HEK293 (cell line): ENCODE measurements around the gene TMCC1.

ENCODE experiments used
- CTCF ChIA-PET: fragments of 350-600 bp; formaldehyde crosslinking; extraction: SDS; loops from one replicate; lab custom pipeline; 2021; ENCODE audit warnings: antibody characterized with exemption; lab: Yijun Ruan, JAX
- POLR2A ChIA-PET: fragments of 300-600 bp; formaldehyde crosslinking; extraction: SDS; loops from one replicate; lab custom pipeline; 2020; ENCODE audit warnings: antibody characterized with exemption, inconsistent platforms; lab: Yijun Ruan, JAX
- H3K27ac ChIP-seq: fragments of 200-500 bp; sonication (Bioruptor generic); 2 replicates; pipeline ENCODE4 v1.5.1; 2014; ENCODE audit warnings: low read depth, low read length, control low read depth, inconsistent platforms; ENCODE audit errors: extremely low read depth
- H3K36me3 ChIP-seq, 2 experiments: fragments of 200-500 bp in 1 of 2; sonication (Bioruptor generic) in 1 of 2; 1 replicate in 1 of 2; 2 replicates in 1 of 2; pipeline ENCODE4 v1.5.1; 2014 to 2017; ENCODE audit warnings: inconsistent platforms in 2 of 2, low read length in 2 of 2; ENCODE audit not compliant: control insufficient read depth in 2 of 2, insufficient read depth in 1 of 2
- H3K4me1 ChIP-seq: fragments of 200-500 bp; sonication (Bioruptor generic); 2 replicates; pipeline ENCODE4 v1.5.1; 2014; ENCODE audit warnings: mild to moderate bottlenecking, low read length, inconsistent platforms; ENCODE audit not compliant: control insufficient read depth, insufficient read depth
- H3K4me3 ChIP-seq: 2 replicates; pipeline ENCODE4 v1.5.1; 2011; ENCODE audit warnings: low read depth, mild to moderate bottlenecking, control low read depth, low read length, moderate library complexity
- H3K9me3 ChIP-seq: fragments of 200-500 bp; sonication (Bioruptor generic); 2 replicates; pipeline ENCODE4 v1.5.1; 2014; ENCODE audit warnings: low read depth, low read length, inconsistent platforms; ENCODE audit not compliant: control insufficient read depth, insufficient read depth
- ATF2 ChIP-seq: fragments of 450-650 bp; formaldehyde crosslinking; IDR thresholded peaks from 2 replicates; pipeline ENCODE4 v1.5.1; 2016; ENCODE audit warnings: missing biosample characterization, missing genetic modification characterization, low read depth
- ELK4 ChIP-seq: IDR thresholded peaks from 2 replicates; pipeline ENCODE4 v1.6.1; 2011; ENCODE audit warnings: mild to moderate bottlenecking, low read depth, low read length, borderline replicate concordance
- HOXC10 ChIP-seq: sonication (generic); formaldehyde crosslinking; IDR thresholded peaks from 2 replicates; pipeline ENCODE4 v1.8.1; 2023; ENCODE audit warnings: mild to moderate bottlenecking, missing genetic modification reagents
- KLF1 ChIP-seq: fragments of 450-650 bp; formaldehyde crosslinking; IDR thresholded peaks from 2 replicates; pipeline ENCODE4 v1.5.1; 2016; ENCODE audit warnings: missing biosample characterization, missing genetic modification characterization
- KLF9 ChIP-seq: fragments of 450-650 bp; formaldehyde crosslinking; IDR thresholded peaks from 2 replicates; pipeline ENCODE4 v1.5.1; 2016; ENCODE audit warnings: missing biosample characterization, missing genetic modification characterization, low read depth
- MYNN ChIP-seq: fragments of 450-650 bp; formaldehyde crosslinking; IDR thresholded peaks from 2 replicates; pipeline ENCODE4 v1.5.1; 2016; ENCODE audit warnings: missing biosample characterization, missing genetic modification characterization, borderline replicate concordance
- PRDM10 ChIP-seq: fragments of 450-650 bp; formaldehyde crosslinking; IDR thresholded peaks from 2 replicates; pipeline ENCODE4 v1.5.1; 2016; ENCODE audit warnings: missing biosample characterization, missing genetic modification characterization
- ZFP41 ChIP-seq: fragments of 450-650 bp; formaldehyde crosslinking; IDR thresholded peaks from 2 replicates; pipeline ENCODE4 v1.5.1; 2016; ENCODE audit warnings: missing biosample characterization, missing genetic modification characterization, borderline replicate concordance
- ZIC2 ChIP-seq: fragments of 450-650 bp; formaldehyde crosslinking; IDR thresholded peaks from 2 replicates; pipeline ENCODE4 v1.5.1; 2016; ENCODE audit warnings: missing biosample characterization, missing genetic modification characterization
- ZNF138 ChIP-seq: fragments of 450-650 bp; formaldehyde crosslinking; IDR thresholded peaks from 2 replicates; pipeline ENCODE4 v1.5.1; 2016; ENCODE audit warnings: missing biosample characterization, missing genetic modification characterization, borderline replicate concordance
- ZNF169 ChIP-seq: fragments of 450-650 bp; formaldehyde crosslinking; IDR thresholded peaks from 2 replicates; pipeline ENCODE4 v1.5.1; 2016; ENCODE audit warnings: missing biosample characterization, missing genetic modification characterization
- ZNF366 ChIP-seq: fragments of 450-650 bp; formaldehyde crosslinking; conservative IDR thresholded peaks from 2 replicates; pipeline ENCODE4 v1.5.1; 2016; ENCODE audit warnings: missing biosample characterization, missing genetic modification characterization
- ZNF548 ChIP-seq: fragments of 450-650 bp; formaldehyde crosslinking; IDR thresholded peaks from 2 replicates; pipeline ENCODE4 v1.5.1; 2016; ENCODE audit warnings: missing biosample characterization, missing genetic modification characterization
- ZNF580 ChIP-seq: fragments of 450-650 bp; formaldehyde crosslinking; IDR thresholded peaks from 2 replicates; pipeline ENCODE4 v1.5.1; 2016; ENCODE audit warnings: missing biosample characterization, missing genetic modification characterization
- ZNF747 ChIP-seq: fragments of 450-650 bp; formaldehyde crosslinking; IDR thresholded peaks from 2 replicates; pipeline ENCODE4 v1.5.1; 2016; ENCODE audit warnings: missing biosample characterization, missing genetic modification characterization
- ZNF837 ChIP-seq: fragments of 450-650 bp; formaldehyde crosslinking; IDR thresholded peaks from 2 replicates; pipeline ENCODE4 v1.5.1; 2016; ENCODE audit warnings: missing biosample characterization, missing genetic modification characterization
- TF ChIP-seq, protein P1 (sequence below): fragments of 450-650 bp; formaldehyde crosslinking; IDR thresholded peaks from 2 replicates; pipeline ENCODE4 v1.5.1; 2017; ENCODE audit warnings: missing biosample characterization, missing genetic modification characterization
- TF ChIP-seq, protein P2 (sequence below): fragments of 450-650 bp; formaldehyde crosslinking; IDR thresholded peaks from 2 replicates; pipeline ENCODE4 v1.5.1; 2016; ENCODE audit warnings: missing biosample characterization, missing genetic modification characterization
- TF ChIP-seq, protein P3 (sequence below): fragments of 450-650 bp; formaldehyde crosslinking; IDR thresholded peaks from 2 replicates; pipeline ENCODE4 v1.5.1; 2016; ENCODE audit warnings: missing biosample characterization, missing genetic modification characterization, borderline replicate concordance
- TF ChIP-seq, protein P4 (sequence below): fragments of 450-650 bp; formaldehyde crosslinking; IDR thresholded peaks from 2 replicates; pipeline ENCODE4 v1.5.1; 2016; ENCODE audit warnings: missing biosample characterization, missing genetic modification characterization

The TMCC1 gene

DNA sequence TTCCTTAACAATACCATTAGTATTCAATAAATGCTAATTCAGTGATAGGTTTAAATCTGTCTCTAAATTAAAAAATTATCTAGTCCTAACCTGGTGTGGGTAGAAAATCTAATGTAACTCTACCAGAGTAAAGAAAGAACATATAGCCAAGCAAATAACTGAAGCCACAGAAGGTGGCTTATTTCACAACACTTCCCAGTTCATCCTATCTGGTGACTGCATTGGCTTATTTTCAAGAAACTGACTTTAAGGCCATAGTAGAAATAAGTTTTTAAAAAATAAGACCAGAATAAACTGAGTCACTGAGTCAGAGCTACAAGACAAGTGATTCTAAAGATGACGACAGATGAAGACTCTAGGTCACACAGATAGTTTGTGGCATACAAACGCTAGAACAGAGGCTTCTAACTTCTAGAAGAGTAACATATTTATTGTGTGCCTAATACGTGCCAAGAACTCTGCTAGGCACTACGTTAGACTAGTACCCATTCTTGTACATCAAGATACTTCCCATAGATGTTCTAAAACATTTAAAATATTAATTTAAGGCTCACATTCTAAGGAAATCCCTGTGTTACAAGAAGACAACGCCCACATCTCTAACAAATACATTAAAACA is 25.9 kb downstream of the TMCC1 start (continued):
- TF ChIP-seq ATF2: no peak
- TF ChIP-seq ZFP41 (tag by site-specific recombination): no peak
- TF ChIP-seq ZNF366 (tag by site-specific recombination): no peak
- TF ChIP-seq, protein P1, sequence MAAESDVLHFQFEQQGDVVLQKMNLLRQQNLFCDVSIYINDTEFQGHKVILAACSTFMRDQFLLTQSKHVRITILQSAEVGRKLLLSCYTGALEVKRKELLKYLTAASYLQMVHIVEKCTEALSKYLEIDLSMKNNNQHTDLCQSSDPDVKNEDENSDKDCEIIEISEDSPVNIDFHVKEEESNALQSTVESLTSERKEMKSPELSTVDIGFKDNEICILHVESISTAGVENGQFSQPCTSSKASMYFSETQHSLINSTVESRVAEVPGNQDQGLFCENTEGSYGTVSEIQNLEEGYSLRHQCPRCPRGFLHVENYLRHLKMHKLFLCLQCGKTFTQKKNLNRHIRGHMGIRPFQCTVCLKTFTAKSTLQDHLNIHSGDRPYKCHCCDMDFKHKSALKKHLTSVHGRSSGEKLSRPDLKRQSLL (tag by site-specific recombination): no peak
- no peak for TF ChIP-seq ZNF837 (tag by site-specific recombination)
- no peak for TF ChIP-seq KLF1 (tag by site-specific recombination)

DNA sequence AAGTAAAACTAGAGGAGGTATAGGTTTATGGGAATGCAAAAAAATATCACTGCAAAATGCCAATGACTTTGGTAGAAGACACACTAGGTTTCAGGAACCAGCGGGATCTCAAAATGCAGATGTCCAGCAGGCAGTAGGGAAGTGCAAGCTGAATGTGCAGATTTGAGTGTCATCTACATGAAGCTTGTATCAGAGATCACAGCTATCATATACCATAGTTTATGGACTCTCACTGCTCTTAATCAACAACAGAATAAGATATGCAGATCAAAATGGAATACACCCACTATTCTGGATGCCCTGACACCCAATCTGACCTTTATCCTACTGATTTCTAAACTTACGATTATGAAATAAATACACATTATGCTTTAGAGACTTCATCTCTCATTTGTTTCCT is 27.7 kb downstream of the TMCC1 start:
- ChIA-PET CTCF (interaction anchor here (0.7 kb wide), 1 partner anchor 23 kb away, joined by 4 read pairs; no protein-coding TSS in a partner anchor), POLR2A (no interaction called here)
- H3K4me1 ChIP-seq: no peaks in the 10 kb centered on the region
- no peaks in the 10 kb centered on the region for H3K9me3 ChIP-seq
- peaks cover 0 to 15% of the 10 kb centered on the region in 2 experiments; a peak in 2 of 3 replicates for H3K36me3 ChIP-seq
- H3K27ac ChIP-seq: no peak overlapping the region
- H3K4me3 ChIP-seq: no peak overlapping the region
- TF ChIP-seq, protein P2, sequence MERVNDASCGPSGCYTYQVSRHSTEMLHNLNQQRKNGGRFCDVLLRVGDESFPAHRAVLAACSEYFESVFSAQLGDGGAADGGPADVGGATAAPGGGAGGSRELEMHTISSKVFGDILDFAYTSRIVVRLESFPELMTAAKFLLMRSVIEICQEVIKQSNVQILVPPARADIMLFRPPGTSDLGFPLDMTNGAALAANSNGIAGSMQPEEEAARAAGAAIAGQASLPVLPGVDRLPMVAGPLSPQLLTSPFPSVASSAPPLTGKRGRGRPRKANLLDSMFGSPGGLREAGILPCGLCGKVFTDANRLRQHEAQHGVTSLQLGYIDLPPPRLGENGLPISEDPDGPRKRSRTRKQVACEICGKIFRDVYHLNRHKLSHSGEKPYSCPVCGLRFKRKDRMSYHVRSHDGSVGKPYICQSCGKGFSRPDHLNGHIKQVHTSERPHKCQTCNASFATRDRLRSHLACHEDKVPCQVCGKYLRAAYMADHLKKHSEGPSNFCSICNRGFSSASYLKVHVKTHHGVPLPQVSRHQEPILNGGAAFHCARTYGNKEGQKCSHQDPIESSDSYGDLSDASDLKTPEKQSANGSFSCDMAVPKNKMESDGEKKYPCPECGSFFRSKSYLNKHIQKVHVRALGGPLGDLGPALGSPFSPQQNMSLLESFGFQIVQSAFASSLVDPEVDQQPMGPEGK (tag by site-specific recombination): no peak
- TF ChIP-seq PRDM10 (tag by site-specific recombination) (no peak), ZNF747 (tag by site-specific recombination) (no peak), ZNF580 (no peak), ZIC2 (tag by site-specific recombination) (no peak), ZNF138 (tag by site-specific recombination) (no peak), ELK4 (no peak), MYNN (tag by site-specific recombination) (no peak), HOXC10 (CRISPR knock-in tag) (no peak), ZNF169 (no peak), KLF9 (tag by site-specific recombination) (no peak), ZNF548 (no peak)
- TF ChIP-seq, protein P3, sequence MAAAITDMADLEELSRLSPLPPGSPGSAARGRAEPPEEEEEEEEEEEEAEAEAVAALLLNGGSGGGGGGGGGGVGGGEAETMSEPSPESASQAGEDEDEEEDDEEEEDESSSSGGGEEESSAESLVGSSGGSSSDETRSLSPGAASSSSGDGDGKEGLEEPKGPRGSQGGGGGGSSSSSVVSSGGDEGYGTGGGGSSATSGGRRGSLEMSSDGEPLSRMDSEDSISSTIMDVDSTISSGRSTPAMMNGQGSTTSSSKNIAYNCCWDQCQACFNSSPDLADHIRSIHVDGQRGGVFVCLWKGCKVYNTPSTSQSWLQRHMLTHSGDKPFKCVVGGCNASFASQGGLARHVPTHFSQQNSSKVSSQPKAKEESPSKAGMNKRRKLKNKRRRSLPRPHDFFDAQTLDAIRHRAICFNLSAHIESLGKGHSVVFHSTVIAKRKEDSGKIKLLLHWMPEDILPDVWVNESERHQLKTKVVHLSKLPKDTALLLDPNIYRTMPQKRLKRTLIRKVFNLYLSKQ: no peak
- TF ChIP-seq, protein P4, sequence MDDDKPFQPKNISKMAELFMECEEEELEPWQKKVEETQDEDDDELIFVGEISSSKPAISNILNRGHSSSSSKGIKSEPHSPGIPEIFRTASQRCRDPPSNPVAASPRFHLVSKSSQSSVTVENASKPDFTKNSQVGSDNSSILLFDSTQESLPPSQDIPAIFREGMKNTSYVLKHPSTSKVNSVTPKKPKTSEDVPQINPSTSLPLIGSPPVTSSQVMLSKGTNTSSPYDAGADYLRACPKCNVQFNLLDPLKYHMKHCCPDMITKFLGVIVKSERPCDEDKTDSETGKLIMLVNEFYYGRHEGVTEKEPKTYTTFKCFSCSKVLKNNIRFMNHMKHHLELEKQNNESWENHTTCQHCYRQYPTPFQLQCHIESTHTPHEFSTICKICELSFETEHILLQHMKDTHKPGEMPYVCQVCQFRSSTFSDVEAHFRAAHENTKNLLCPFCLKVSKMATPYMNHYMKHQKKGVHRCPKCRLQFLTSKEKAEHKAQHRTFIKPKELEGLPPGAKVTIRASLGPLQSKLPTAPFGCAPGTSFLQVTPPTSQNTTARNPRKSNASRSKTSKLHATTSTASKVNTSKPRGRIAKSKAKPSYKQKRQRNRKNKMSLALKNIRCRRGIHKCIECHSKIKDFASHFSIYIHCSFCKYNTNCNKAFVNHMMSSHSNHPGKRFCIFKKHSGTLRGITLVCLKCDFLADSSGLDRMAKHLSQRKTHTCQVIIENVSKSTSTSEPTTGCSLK: no peak
- TF ChIP-seq, protein P1 (tag by site-specific recombination): no peak
